WI38 (cell line): ENCODE measurements around the gene ZBTB20.

Source experiments
- H3K4me3 ChIP-seq: 2 replicates; pipeline ENCODE4 v1.5.1; 2011; ENCODE audit warnings: low read depth, mild to moderate bottlenecking, control low read depth, low read length
- CTCF ChIP-seq: IDR thresholded peaks from 2 replicates; pipeline ENCODE4 v1.5.1; 2012; ENCODE audit warnings: low read depth, mild to moderate bottlenecking, control low read depth, low read length

Gene ZBTB20

GRCh38 chr3:114510201-114510600 lies 636.9 kb downstream of the ZBTB20 start:
- H3K4me3 ChIP-seq = no peak overlapping the region
- no peak for TF ChIP-seq CTCF

- TF ChIP-seq CTCF = no peak
- H3K4me3 ChIP-seq = no peak overlapping the region
These were observed 637.3 kb downstream of the ZBTB20 start for GRCh38 chr3:114509756-114510155.

GRCh38 chr3:114508976-114509375 lies 638.1 kb downstream of the ZBTB20 start:
- H3K4me3 ChIP-seq = no peak overlapping the region
- TF ChIP-seq CTCF = no peak

- no peak for TF ChIP-seq CTCF
These were observed 638.9 kb downstream of the ZBTB20 start for GRCh38 chr3:114508208-114508607.

GRCh38 chr3:114506591-114507300 lies 640.3 kb downstream of the ZBTB20 start:
- TF ChIP-seq CTCF = no peak
- H3K4me3 ChIP-seq = no peak overlapping the region

More at GRCh38 chr3:114508208-114508607, 638.9 kb downstream of the ZBTB20 start:
- H3K4me3 ChIP-seq = no peak overlapping the region

- H3K4me3 ChIP-seq = no peak overlapping the region
- no peak for TF ChIP-seq CTCF
These were observed 642.0 kb downstream of the ZBTB20 start for GRCh38 chr3:114504941-114505628.

GRCh38 chr3:114502204-114502603 lies 644.9 kb downstream of the ZBTB20 start:
- TF ChIP-seq CTCF = no peak

More at GRCh38 chr3:114502204-114502603, 644.9 kb downstream of the ZBTB20 start:
- no peak overlapping the region for H3K4me3 ChIP-seq
